Skeletal muscle satellite cell (primary cell): ENCODE data around the gene ZNF488.

Source experiments
- H3K27me3 ChIP-seq: 2 replicates; pipeline ENCODE4 v1.7.0; 2013; ENCODE audit warnings: low read length; ENCODE audit not compliant: control insufficient read depth, insufficient read depth
- H3K36me3 ChIP-seq: 2 replicates; pipeline ENCODE4 v1.7.0; 2013; ENCODE audit warnings: mild to moderate bottlenecking, control low read depth, low read length; ENCODE audit not compliant: insufficient read depth
- H3K4me1 ChIP-seq: 2 replicates; pipeline ENCODE4 v1.7.0; 2013; ENCODE audit warnings: low read length; ENCODE audit not compliant: control insufficient read depth, insufficient read depth
- H3K4me2 ChIP-seq: 2 replicates; pipeline ENCODE4 v1.7.0; 2013; ENCODE audit warnings: mild to moderate bottlenecking, low read length
- H3K4me3 ChIP-seq: 2 replicates; pipeline ENCODE4 v1.7.0; 2013; ENCODE audit warnings: low read length
- H3K9ac ChIP-seq: 2 replicates; pipeline ENCODE4 v1.7.0; 2013; ENCODE audit warnings: mild to moderate bottlenecking, low read depth, low read length, moderate library complexity
- H3K9me3 ChIP-seq: replicated peaks from 2 replicates; pipeline ENCODE4 v1.7.0; 2013; ENCODE audit warnings: mild to moderate bottlenecking, control low read depth, low read length

The ZNF488 gene

GRCh38 chr10:47415520-47416304 is 31.6 kb upstream of the ZNF488 start:
- Histone ChIP-seq H3K9ac (no peak overlapping the region), H3K4me2 (no peak overlapping the region), H3K27me3 (peaks cover 27% of the 10 kb centered on the region), H3K9me3 (no peaks in the 10 kb centered on the region), H3K36me3 (no peaks in the 10 kb centered on the region), H3K4me1 (no peaks in the 10 kb centered on the region), H3K4me3 (no peak overlapping the region)

DNA sequence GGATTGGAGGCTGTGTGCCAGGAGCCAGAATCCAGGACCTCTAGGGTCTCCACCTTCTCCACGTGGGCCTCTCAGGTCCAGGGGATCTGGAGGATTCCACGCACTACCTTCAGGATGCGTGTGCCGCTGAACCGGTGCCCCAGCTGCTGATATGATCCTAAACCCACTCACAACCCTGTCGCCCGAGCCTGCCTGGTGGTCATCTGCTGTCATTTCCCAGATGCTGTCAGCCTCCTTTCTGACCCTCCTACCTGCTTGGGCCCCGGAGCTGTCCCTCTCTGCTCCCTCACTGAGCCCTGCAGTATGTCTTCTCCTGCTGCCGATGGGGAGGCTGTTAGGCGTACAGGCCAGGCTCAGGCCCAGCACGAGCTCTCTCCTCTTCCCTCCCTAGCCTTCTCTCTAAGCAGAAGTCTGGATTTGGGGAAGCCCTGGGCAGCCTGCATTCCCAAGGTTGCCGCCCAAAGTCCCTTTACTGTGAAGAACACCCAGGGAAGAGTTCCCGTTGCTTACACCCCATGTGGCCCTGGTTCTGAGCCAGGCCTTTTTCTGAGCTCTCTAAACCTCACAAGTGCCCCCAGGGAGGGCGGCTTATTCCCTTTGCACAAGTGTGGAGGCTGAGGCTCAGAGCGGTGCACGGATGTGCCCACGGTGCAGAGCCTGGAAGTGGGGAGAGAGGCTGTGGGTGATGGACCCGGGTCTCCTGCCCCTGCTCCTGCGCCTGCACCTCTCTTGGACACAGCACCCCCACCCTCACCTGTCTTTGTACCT is 30.8 kb upstream of the ZNF488 start:
- H3K9me3 ChIP-seq: no peaks in the 10 kb centered on the region
- no peak overlapping the region for H3K9ac ChIP-seq
- no peak overlapping the region for H3K4me2 ChIP-seq
- H3K4me3 ChIP-seq: no peak overlapping the region
- H3K27me3 ChIP-seq: peaks cover 29% of the 10 kb centered on the region
- H3K36me3 ChIP-seq: no peaks in the 10 kb centered on the region
- H3K4me1 ChIP-seq: no peaks in the 10 kb centered on the region

DNA sequence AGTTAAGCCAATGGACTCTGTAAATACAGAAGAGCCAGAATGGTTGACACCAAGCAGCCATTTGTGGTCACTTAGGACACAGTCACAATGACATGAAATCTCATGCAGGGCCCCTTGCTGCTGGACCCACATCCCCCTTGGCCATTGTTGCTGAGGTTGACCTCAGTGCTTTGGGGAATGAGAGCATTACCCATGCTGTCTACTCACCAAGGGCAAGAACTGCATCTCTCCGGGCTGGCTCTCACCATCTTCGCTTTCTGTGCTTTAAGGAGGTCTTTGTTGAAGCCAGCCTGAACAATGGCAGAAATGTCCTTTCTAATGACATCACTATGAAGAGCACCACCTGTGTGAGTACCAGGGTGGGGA is 30.1 kb upstream of the ZNF488 start:
- Histone ChIP-seq H3K9me3 (no peaks in the 10 kb centered on the region), H3K36me3 (no peaks in the 10 kb centered on the region), H3K27me3 (peaks cover 27% of the 10 kb centered on the region), H3K9ac (no peak overlapping the region), H3K4me1 (no peaks in the 10 kb centered on the region), H3K4me3 (no peak overlapping the region), H3K4me2 (no peak overlapping the region)

- H3K9me3 ChIP-seq: no peaks in the 10 kb centered on the region
- H3K4me2 ChIP-seq: no peak overlapping the region
- no peaks in the 10 kb centered on the region for H3K4me1 ChIP-seq
- H3K9ac ChIP-seq: no peak overlapping the region
- peaks cover 23% of the 10 kb centered on the region for H3K27me3 ChIP-seq
- H3K4me3 ChIP-seq: no peak overlapping the region
- H3K36me3 ChIP-seq: no peaks in the 10 kb centered on the region
Observed at GRCh38 chr10:47413531-47414226, 29.6 kb upstream of the ZNF488 start.

DNA sequence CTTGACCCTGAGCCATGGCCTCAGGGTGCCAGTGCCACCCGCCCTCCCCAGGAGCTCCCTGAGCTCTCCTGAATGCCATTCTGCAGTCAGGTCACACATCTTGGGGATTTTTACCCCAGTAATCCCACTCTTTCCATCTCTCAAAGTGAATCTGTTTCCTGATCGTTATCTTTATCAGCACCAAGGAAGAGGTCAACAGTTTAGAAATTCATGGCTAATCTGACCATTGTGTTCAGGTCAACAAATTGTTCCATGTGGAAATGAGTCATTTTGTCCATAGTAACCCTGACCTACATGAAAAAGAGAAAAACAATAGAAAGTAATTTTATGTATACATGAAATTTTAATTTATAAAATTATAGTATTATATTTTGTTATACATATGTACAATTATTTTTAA is 28.8 kb upstream of the ZNF488 start:
- Histone ChIP-seq H3K27me3 (peaks cover 21% of the 10 kb centered on the region), H3K4me2 (no peak overlapping the region), H3K4me3 (no peak overlapping the region), H3K9ac (no peak overlapping the region), H3K36me3 (no peaks in the 10 kb centered on the region), H3K9me3 (no peaks in the 10 kb centered on the region), H3K4me1 (no peaks in the 10 kb centered on the region)

GRCh38 chr10:47412177-47412730 is 28.2 kb upstream of the ZNF488 start:
- no peaks in the 10 kb centered on the region for H3K36me3 ChIP-seq
- no peaks in the 10 kb centered on the region for H3K9me3 ChIP-seq
- H3K9ac ChIP-seq: no peak overlapping the region
- no peak overlapping the region for H3K4me3 ChIP-seq
- peaks cover 21% of the 10 kb centered on the region for H3K27me3 ChIP-seq
- H3K4me1 ChIP-seq: no peaks in the 10 kb centered on the region
- H3K4me2 ChIP-seq: no peak overlapping the region

- no peak overlapping the region for H3K4me3 ChIP-seq
- no peak overlapping the region for H3K9ac ChIP-seq
- H3K9me3 ChIP-seq: no peaks in the 10 kb centered on the region
- no peak overlapping the region for H3K4me2 ChIP-seq
- H3K27me3 ChIP-seq: peaks cover 21% of the 10 kb centered on the region
- H3K36me3 ChIP-seq: no peaks in the 10 kb centered on the region
- H3K4me1 ChIP-seq: no peaks in the 10 kb centered on the region
Observed at GRCh38 chr10:47410862-47411261, 26.8 kb upstream of the ZNF488 start.

GRCh38 chr10:47410271-47410670 is 26.2 kb upstream of the ZNF488 start:
- Histone ChIP-seq H3K4me3 (no peak overlapping the region), H3K4me1 (no peaks in the 10 kb centered on the region), H3K4me2 (no peak overlapping the region), H3K9ac (no peak overlapping the region), H3K9me3 (no peaks in the 10 kb centered on the region), H3K36me3 (no peaks in the 10 kb centered on the region), H3K27me3 (peaks cover 21% of the 10 kb centered on the region)

- H3K4me2 ChIP-seq: no peak overlapping the region
- no peak overlapping the region for H3K9ac ChIP-seq
- no peaks in the 10 kb centered on the region for H3K9me3 ChIP-seq
- H3K4me3 ChIP-seq: no peak overlapping the region
- no peaks in the 10 kb centered on the region for H3K4me1 ChIP-seq
- H3K27me3 ChIP-seq: peaks cover 18% of the 10 kb centered on the region
- no peaks in the 10 kb centered on the region for H3K36me3 ChIP-seq
Observed at GRCh38 chr10:47409866-47410256, 25.8 kb upstream of the ZNF488 start.

DNA sequence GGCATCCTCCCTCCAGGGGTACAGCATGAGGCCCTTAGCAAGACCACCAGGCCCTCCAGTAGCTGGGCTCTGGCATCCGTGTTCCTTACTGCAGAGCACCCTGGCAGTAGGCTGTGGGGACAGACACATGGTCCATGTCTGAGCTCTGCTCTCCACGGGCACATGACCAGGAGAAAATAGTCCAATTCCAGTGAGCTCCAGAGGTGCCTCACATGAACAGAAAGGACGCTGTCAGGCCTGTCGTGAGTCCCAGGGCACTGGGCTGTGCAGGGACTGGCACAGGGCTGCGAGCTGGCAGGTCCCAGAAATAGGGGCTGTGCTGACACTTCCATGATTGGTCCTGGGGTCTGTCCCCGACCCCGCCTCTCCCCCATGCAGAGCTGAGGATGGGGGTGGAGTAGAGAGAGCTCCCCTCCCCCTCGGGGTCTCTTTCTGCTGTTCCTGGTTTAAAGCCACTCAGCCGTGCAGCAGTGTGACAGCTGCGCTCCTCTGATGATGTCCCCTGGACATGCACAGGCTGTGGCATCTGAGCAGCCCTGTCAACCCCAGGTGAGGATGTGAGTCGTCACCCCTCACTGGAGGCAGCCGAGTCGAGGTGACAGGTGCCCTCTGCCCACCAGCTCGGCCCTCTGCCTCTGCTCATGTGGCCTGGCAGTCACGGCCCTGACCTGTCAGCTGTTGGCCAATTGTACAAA is 25.2 kb upstream of the ZNF488 start:
- Histone ChIP-seq H3K4me2 (no peak overlapping the region), H3K4me3 (no peak overlapping the region), H3K9me3 (no peaks in the 10 kb centered on the region), H3K27me3 (peaks cover 13% of the 10 kb centered on the region), H3K36me3 (no peaks in the 10 kb centered on the region), H3K4me1 (no peaks in the 10 kb centered on the region), H3K9ac (no peak overlapping the region)

DNA sequence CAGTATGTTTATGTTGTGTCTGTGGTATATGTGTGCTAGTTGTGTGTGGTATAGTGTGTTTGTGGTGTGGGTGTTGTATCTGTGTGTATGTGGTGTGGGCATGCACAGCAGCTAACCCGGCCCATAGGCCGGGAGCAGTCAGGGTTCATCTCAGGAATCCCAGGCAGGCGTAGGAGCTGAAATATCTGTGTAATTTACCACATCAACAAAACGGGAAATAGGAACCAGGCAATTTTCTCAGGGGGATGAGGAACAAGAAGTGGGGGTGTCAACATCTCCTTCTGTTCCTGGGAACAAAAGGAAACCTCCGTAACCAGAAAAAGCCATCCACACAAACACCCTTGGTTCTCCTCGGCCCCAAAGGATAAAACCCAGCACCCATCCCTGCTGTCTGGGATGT is 24.5 kb upstream of the ZNF488 start:
- no peaks in the 10 kb centered on the region for H3K36me3 ChIP-seq
- H3K4me3 ChIP-seq: no peak overlapping the region
- no peak overlapping the region for H3K9ac ChIP-seq
- peaks cover 13% of the 10 kb centered on the region for H3K27me3 ChIP-seq
- H3K4me1 ChIP-seq: peaks cover 4% of the 10 kb centered on the region
- H3K9me3 ChIP-seq: no peaks in the 10 kb centered on the region
- H3K4me2 ChIP-seq: no peak overlapping the region
